NCI-H82 (cell line): ENCODE results near the gene NUDT5.
"Not testable (repeated sequence)": the region's sequence is repeated elsewhere in the genome, so short reads cannot be mapped to it uniquely, and the experiment has no call there.

Experiments
- DNase-seq: peaks from one replicate; lab custom pipeline; 2025; lab: John Stamatoyannopoulos, UW

The NUDT5 gene

GRCh38 chr10:12205082-12205481, 9.4 kb upstream of the NUDT5 start:
- no peak for DNase-seq

GRCh38 chr10:12202226-12202625, 6.5 kb upstream of the NUDT5 start:
- DNase-seq: no peak

DNA sequence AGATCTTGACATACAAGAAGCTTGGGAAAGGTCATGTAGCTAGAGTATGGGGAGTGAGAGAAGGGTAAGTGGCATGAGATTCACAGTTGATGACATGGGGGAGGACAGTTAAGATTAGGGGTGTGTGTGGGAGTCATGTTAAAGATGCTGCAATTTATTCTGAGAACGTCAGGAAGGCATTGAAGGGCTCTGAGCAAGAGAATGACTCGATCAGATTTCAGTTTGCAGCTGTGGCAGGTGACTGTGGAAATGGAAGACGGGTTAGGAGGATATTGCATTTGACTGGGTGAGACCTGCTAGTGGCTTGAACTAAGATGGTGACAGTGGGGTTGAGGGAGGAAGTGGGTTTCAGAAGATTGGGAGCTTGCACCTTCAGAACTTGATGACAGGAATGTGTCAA, 5.9 kb upstream of the NUDT5 start:
- DNase-seq: no peak

- no peak for DNase-seq
Observed at GRCh38 chr10:12200850-12201249, 5.2 kb upstream of the NUDT5 start.

GRCh38 chr10:12198156-12198555, 2.5 kb upstream of the NUDT5 start:
- no peak for DNase-seq

GRCh38 chr10:12196531-12197211, 980 bp upstream of the NUDT5 start:
- no peak for DNase-seq

DNA sequence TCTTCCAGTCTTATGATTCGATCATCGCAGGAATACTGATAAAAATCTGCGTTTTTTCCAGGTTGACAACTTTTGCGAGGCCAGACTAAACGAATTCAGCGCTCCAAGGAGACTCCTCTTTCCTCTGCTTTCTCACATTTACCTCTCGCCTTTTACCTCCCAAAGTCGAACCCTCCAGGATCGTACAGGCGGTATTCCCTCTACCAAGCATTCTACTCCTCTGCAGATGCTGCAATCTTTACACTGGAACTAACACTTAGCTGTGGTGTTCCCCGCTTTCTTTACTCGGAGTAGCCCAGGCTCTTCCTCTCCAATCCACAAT, 449 bp downstream of the NUDT5 start:
- DNase-seq: no peak

DNA sequence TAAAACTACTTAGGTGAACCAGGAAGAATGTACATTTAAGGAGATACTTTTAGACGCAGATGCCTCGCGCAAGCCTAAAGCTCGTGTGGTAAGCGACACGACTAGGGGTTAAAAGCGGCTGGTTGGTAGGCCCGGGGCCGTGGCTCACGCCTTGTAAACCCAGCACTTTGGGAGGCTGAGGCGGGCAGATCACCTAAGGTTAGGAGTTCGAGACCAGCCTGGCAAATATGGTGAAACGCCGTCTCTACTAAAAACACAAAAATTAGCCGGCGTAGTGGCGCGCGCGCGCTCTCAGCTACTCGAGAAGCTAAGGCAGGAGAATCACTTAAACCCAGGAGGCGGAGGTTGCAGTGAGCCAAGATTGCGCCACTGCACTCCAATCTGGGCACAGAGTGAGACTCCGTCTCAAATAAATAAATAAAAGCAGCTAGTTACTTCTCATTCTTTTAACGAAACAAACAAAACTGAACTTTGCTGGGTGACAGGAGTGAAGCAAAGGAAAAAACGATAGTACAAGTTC, 879 bp downstream of the NUDT5 start:
- DNase-seq: peak; percentile 40

- DNase-seq: no peak
Observed at GRCh38 chr10:12193193-12193592, 2.5 kb downstream of the NUDT5 start.

DNA sequence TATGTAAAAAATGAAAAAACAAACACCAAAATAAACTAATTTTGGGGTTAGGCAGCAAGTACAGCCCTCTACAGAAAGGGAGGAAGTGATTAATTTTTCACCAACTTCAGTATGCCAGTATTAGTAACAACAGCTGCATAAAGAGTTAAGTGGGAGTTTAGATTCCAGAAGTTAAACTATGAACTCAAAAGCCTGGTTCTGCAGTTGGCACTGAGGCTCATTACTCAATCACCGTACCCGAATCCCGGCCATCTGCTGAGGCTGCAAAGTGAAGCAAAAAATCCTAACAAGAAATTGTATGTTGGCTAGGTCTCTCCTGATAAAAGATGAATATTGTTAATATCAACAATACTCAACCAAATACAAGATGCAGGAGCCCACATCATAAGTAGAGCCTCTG, 4.0 kb downstream of the NUDT5 start:
- DNase-seq: no peak

- DNase-seq: no peak
Observed at GRCh38 chr10:12189426-12189825, 6.3 kb downstream of the NUDT5 start.

GRCh38 chr10:12188656-12189055, 7.0 kb downstream of the NUDT5 start:
- DNase-seq: no peak

DNA sequence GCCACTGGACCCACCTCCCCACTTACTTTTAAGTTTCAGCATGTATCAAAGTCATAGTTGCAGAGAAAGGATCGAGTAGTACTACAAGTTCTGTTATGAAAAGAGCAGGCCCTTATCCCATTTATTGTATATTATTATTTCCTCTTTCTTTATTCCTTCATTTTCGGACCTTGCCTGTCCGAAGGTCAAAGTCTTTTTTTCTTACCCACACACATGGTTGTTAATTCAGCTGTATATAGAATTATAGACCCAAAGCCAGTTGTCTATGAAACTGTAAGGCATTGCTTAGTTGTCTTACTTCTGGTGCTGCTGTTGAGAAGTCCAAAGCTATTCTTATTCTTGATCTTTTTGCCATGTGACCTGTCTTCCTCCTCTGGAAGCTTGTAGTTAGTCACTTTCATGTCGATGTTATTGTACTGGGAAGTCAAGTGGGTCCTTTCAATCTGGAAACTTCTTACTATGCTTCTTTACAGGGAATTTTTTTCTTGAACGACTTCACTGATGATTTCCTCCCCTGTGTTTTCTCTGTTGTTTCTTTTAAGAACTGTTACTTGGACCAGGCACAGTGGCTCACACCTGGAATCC, 8.3 kb downstream of the NUDT5 start:
- DNase-seq: no peak

- no peak for DNase-seq
Observed at GRCh38 chr10:12186323-12186722, 9.4 kb downstream of the NUDT5 start.

GRCh38 chr10:12184165-12184564, 11.5 kb downstream of the NUDT5 start:
- DNase-seq: no peak

DNA sequence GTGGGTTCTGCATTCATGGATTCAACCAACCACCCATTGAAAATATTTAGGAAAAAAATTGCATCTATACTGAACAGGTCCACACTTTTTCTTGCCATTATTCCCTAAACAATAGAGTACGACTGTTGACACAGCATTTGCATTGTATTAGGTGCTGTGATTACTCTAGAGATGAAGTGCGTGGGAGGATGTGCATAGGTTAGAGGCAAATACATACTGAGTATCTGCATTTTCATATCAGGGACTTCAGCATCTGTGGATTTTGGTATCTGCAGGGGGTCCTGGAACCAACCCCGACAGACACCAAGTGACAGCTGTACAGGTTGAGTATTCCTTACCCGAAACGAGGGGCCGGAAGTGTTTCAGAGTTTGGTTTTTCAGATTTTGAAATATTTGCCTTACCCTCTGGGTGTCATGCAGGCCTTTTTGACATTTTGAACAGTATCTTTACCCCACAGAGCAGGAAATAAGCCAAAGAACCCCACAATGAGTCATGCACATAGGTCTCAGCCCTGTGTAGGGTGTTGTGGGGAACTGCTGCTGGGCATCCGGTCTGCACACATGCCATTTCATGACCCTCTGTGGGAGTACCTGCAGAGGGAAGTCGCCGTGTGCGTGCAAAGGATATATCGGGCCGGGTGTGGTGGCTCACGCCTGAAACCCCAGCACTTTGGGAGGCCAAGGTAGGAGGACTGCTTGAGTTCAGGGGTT, 14.5 kb downstream of the NUDT5 start:
- DNase-seq: no peak

- DNase-seq: no peak
Observed at GRCh38 chr10:12180221-12180974, 15.3 kb downstream of the NUDT5 start.

GRCh38 chr10:12179606-12180170, 16.0 kb downstream of the NUDT5 start:
- no peak for DNase-seq

- DNase-seq: no peak
Observed at GRCh38 chr10:12177642-12178041, 18.0 kb downstream of the NUDT5 start.

- not testable (repeated sequence) for DNase-seq
Observed at GRCh38 chr10:12171512-12171911, 24.2 kb downstream of the NUDT5 start.

DNA sequence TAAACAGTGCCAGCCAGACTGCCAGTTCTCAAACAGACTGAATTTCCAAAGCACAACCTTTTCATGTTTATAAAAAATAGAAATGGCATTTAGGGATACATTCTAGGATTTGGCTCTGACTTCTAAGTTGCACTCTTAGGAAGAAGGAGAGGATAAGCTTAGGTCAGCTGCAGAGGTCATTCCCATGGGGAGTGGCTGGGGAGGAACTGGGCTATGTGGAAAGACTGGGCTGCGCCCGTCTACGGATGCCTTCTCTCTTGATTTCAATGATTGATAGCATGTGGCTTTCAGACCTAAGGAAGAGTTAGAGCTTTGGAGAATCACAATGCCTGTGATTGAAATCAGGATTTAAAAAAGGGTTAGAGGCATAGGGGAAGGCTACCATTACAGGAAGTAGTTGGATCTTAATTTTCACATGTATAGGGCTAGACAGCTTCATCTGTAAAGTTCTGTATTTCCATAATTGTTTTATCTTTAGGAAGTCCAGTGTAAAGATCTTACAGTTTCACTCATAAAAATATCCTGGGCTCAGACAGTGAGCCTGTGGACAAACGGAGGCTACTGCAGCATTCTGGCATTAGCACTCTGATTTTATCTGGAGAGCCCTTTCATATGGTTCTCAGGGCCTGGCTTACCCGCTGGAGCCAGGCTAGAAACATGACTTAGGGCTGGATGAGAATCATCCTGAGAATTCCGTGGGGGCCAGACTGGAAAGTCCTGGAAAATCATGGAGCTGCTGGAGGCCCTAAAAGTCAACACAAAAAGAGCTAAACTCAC, 29.5 kb downstream of the NUDT5 start:
- DNase-seq: no peak

DNA sequence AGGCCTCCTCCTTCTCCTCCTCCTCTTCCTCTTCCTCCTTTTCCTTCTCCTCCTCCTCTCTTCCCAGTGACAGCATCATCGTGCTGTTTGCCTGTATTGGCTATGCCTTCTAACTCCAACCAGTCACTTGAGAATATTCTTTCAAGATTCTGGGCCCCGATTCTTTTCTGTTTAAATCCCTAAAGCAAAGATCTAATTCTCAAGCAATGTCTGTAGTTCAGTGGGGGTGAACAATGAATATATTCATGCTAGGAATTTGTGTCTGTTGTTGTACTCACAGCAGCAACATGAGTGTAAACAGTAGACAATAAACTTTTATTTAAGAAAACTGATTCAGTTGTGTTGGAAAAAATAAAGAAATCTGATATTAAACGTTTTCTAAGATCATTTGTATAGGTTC, 30.7 kb downstream of the NUDT5 start:
- DNase-seq: no peak
